SK-N-SH treated with all-trans-retinoic acid at 6 μM for 48 hours (cell line): ENCODE data around the gene NKPD1.

Source experiments
- ATAC-seq: fragments of 200-7000 bp; cut with Tn5 transposase; 3 replicates; pipeline ENCODE4 v1.9.1; 2020; ENCODE audit warnings: mild to moderate bottlenecking, moderate library complexity
- ARNTL ChIP-seq: fragments of 450-650 bp; formaldehyde crosslinking; IDR thresholded peaks from 2 replicates; pipeline ENCODE4 v1.5.0; 2020; ENCODE audit warnings: low read depth, mild to moderate bottlenecking, moderate library complexity, borderline replicate concordance
- BACH2 ChIP-seq: fragments of 250-450 bp; sonication (Bioruptor Pico); IDR thresholded peaks from 2 replicates; pipeline ENCODE4 v1.9.0; 2021; ENCODE audit warnings: mild to moderate bottlenecking, borderline replicate concordance
- CREB5 ChIP-seq: fragments of 250-450 bp; sonication (Bioruptor Pico); IDR thresholded peaks from 2 replicates; pipeline ENCODE4 v1.5.1; 2020; ENCODE audit warnings: low read depth, mild to moderate bottlenecking, moderate library complexity
- CSDC2 ChIP-seq: fragments of 250-450 bp; sonication (Bioruptor Pico); IDR thresholded peaks from 2 replicates; pipeline ENCODE4 v1.5.0; 2020; ENCODE audit warnings: mild to moderate bottlenecking, moderate library complexity
- CSRNP3 ChIP-seq: fragments of 250-450 bp; sonication (Bioruptor Pico); IDR thresholded peaks from 2 replicates; pipeline ENCODE4 v1.5.1; 2021; ENCODE audit warnings: mild to moderate bottlenecking, moderate library complexity
- ESRRG ChIP-seq: fragments of 250-450 bp; sonication (Bioruptor Pico); IDR thresholded peaks from 2 replicates; pipeline ENCODE4 v1.6.1; 2021; ENCODE audit warnings: mild to moderate bottlenecking
- GLIS3 ChIP-seq: fragments of 250-450 bp; sonication (Bioruptor Pico); IDR thresholded peaks from 2 replicates; pipeline ENCODE4 v1.5.0; 2020; ENCODE audit warnings: mild to moderate bottlenecking, moderate library complexity
- ISL1 ChIP-seq: fragments of 250-450 bp; sonication (Bioruptor Pico); IDR thresholded peaks from 2 replicates; pipeline ENCODE4 v2.1.2; 2022; ENCODE audit warnings: mild to moderate bottlenecking, moderate library complexity
- OSR1 ChIP-seq: fragments of 250-450 bp; sonication (Bioruptor Pico); IDR thresholded peaks from 2 replicates; pipeline ENCODE4 v1.8.0; 2022; ENCODE audit warnings: moderate library complexity, mild to moderate bottlenecking, inconsistent platforms
- PATZ1 ChIP-seq: fragments of 250-450 bp; sonication (Bioruptor Pico); IDR thresholded peaks from 2 replicates; pipeline ENCODE4 v1.8.0; 2020; ENCODE audit warnings: mild to moderate bottlenecking, moderate library complexity, borderline replicate concordance
- RARB ChIP-seq: fragments of 250-450 bp; sonication (Bioruptor Pico); IDR thresholded peaks from 2 replicates; pipeline ENCODE4 v1.8.0; 2021; ENCODE audit warnings: mild to moderate bottlenecking, moderate library complexity
- SNAI2 ChIP-seq: fragments of 250-450 bp; sonication (Bioruptor Pico); IDR thresholded peaks from 2 replicates; pipeline ENCODE4 v1.5.0; 2020; ENCODE audit warnings: mild to moderate bottlenecking, moderate library complexity
- TCF4 ChIP-seq: fragments of 250-450 bp; sonication (Bioruptor Pico); IDR thresholded peaks from 2 replicates; pipeline ENCODE4 v1.8.0; 2021; ENCODE audit warnings: mild to moderate bottlenecking, moderate library complexity, borderline replicate concordance
- TOX ChIP-seq: fragments of 250-450 bp; sonication (Bioruptor Pico); IDR thresholded peaks from 2 replicates; pipeline ENCODE4 v1.8.0; 2021; ENCODE audit warnings: mild to moderate bottlenecking, moderate library complexity, borderline replicate concordance
- TSHZ2 ChIP-seq: fragments of 250-450 bp; sonication (Bioruptor Pico); IDR thresholded peaks from 2 replicates; pipeline ENCODE4 v1.5.0; 2020; ENCODE audit warnings: mild to moderate bottlenecking, moderate library complexity
- ZC3H10 ChIP-seq: fragments of 250-450 bp; sonication (Bioruptor Pico); IDR thresholded peaks from 2 replicates; pipeline ENCODE4 v1.5.1; 2021; ENCODE audit warnings: mild to moderate bottlenecking, moderate library complexity
- ZFP3 ChIP-seq: fragments of 250-450 bp; sonication (Bioruptor Pico); IDR thresholded peaks from 2 replicates; pipeline ENCODE4 v1.5.0; 2020; ENCODE audit warnings: mild to moderate bottlenecking, moderate library complexity
- ZFP30 ChIP-seq: fragments of 450-650 bp; formaldehyde crosslinking; IDR thresholded peaks from 2 replicates; pipeline ENCODE4 v1.5.0; 2022; ENCODE audit warnings: mild to moderate bottlenecking, moderate library complexity
- ZNF565 ChIP-seq: fragments of 450-650 bp; formaldehyde crosslinking; conservative IDR thresholded peaks from 2 replicates; pipeline ENCODE4 v1.5.0; 2020; ENCODE audit warnings: low read depth, mild to moderate bottlenecking, moderate library complexity
- ZNF70 ChIP-seq: fragments of 450-650 bp; formaldehyde crosslinking; IDR thresholded peaks from 2 replicates; pipeline ENCODE4 v1.5.0; 2020; ENCODE audit warnings: mild to moderate bottlenecking, moderate library complexity
- ZNF8 ChIP-seq: fragments of 450-650 bp; formaldehyde crosslinking; IDR thresholded peaks from 2 replicates; pipeline ENCODE4 v1.5.0; 2020; ENCODE audit warnings: mild to moderate bottlenecking, moderate library complexity

The NKPD1 gene

GRCh38 chr19:45184115-45184514, 23.3 kb upstream of the NKPD1 start:
- no peak for TF ChIP-seq ZFP30 (CRISPR knock-in tag)
- no peak for TF ChIP-seq TOX (CRISPR knock-in tag)
- no peak for TF ChIP-seq ZNF565 (CRISPR knock-in tag)
- no peak for TF ChIP-seq PATZ1
- TF ChIP-seq ZNF8 (CRISPR knock-in tag) = no peak
- no peak for TF ChIP-seq TCF4 (CRISPR knock-in tag)
- no peak for TF ChIP-seq ESRRG
- no peak for TF ChIP-seq CREB5 (CRISPR knock-in tag)
- TF ChIP-seq GLIS3 (CRISPR knock-in tag) = no peak
- TF ChIP-seq RARB (CRISPR knock-in tag) = no peak
- TF ChIP-seq OSR1 = no peak
- TF ChIP-seq, all 23 proteins: peak for 0
- ATAC-seq = no peak

- ATAC-seq = no peak
These were observed 22.0 kb upstream of the NKPD1 start for GRCh38 chr19:45182758-45183157.

GRCh38 chr19:45180936-45181335, 20.2 kb upstream of the NKPD1 start:
- TF ChIP-seq ZFP30 (CRISPR knock-in tag) (no peak), CREB5 (CRISPR knock-in tag) (no peak), BACH2 (no peak), RARB (CRISPR knock-in tag) (no peak), ISL1 (no peak), ZNF565 (CRISPR knock-in tag) (no peak), ARNTL (CRISPR knock-in tag) (no peak), ESRRG (no peak), PATZ1 (no peak), OSR1 (no peak), CSDC2 (no peak), ZFP3 (no peak), ZNF70 (CRISPR knock-in tag) (no peak)
- ATAC-seq = no peak

More at GRCh38 chr19:45182758-45183157, 22.0 kb upstream of the NKPD1 start:
- TF ChIP-seq CSRNP3 (CRISPR knock-in tag) (no peak), ZNF8 (CRISPR knock-in tag) (no peak), ARNTL (CRISPR knock-in tag) (no peak), ESRRG (no peak), TSHZ2 (CRISPR knock-in tag) (no peak), OSR1 (no peak), ZFP30 (CRISPR knock-in tag) (no peak), ZC3H10 (no peak), ZFP3 (no peak), SNAI2 (CRISPR knock-in tag) (no peak)
